Activated naive CD8-positive, alpha-beta T cell treated with anti-CD3 and anti-CD28 coated beads for 36 hours (primary cell): ENCODE measurements around the gene UBE2L3. TPM values are rescaled to one million over a fixed set of nuclear protein-coding genes. Genes with fewer than 3 reads are reported as not detected.
A peak's percentile ranks its signal among the peaks of the same experiment; 100 is the strongest.
"Not testable (repeated sequence)": the region's sequence is repeated elsewhere in the genome, so short reads cannot be mapped to it uniquely, and the experiment has no call there.

Experiments
- DNase-seq: peaks from one replicate; pipeline ENCODE4 v3.0.0; 2021
- H3K27ac Mint-ChIP-seq: one replicate; pipeline ENCODE4 v1.8.0; 2022; ENCODE audit warnings: mild to moderate bottlenecking, moderate library complexity, mixed read lengths
- H3K27me3 Mint-ChIP-seq: one replicate; pipeline ENCODE4 v1.8.0; 2022; ENCODE audit warnings: mild to moderate bottlenecking, mixed read lengths
- H3K36me3 Mint-ChIP-seq: one replicate; pipeline ENCODE4 v1.8.0; 2021; ENCODE audit warnings: mild to moderate bottlenecking, mixed read lengths
- H3K4me1 Mint-ChIP-seq: one replicate; pipeline ENCODE4 v1.8.0; 2021; ENCODE audit warnings: mixed read lengths
- H3K4me3 Mint-ChIP-seq: one replicate; pipeline ENCODE4 v1.8.0; 2022; ENCODE audit warnings: mild to moderate bottlenecking, moderate library complexity, mixed read lengths
- H3K9me3 Mint-ChIP-seq: one replicate; pipeline ENCODE4 v1.8.0; 2022; ENCODE audit warnings: mixed read lengths
- total RNA-seq, 2 experiments: library from RNA; stranded (reverse); gene quantifications; one replicate each; pipeline ENCODE4 v1.2.3, GENCODE V29; 2021

The UBE2L3 gene
- total RNA-seq, 2 experiments from 2014 or later: 70.0 to 72.9 TPM

- Mint-ChIP-seq H3K36me3 (peaks cover 6% of the 10 kb centered on the region), H3K4me3 (no peak overlapping the region), H3K27ac (peak overlapping the region; percentile 88), H3K4me1 (peaks cover 42% of the 10 kb centered on the region), H3K9me3 (no peaks in the 10 kb centered on the region), H3K27me3 (no peaks in the 10 kb centered on the region)
- DNase-seq: peak; percentile 55
These were observed 20.5 kb downstream of the UBE2L3 start for GRCh38 chr22:21587803-21588611.

GRCh38 chr22:21589396-21589795 is 21.9 kb downstream of the UBE2L3 start:
- H3K9me3 Mint-ChIP-seq: no peaks in the 10 kb centered on the region
- H3K27me3 Mint-ChIP-seq: no peaks in the 10 kb centered on the region
- H3K36me3 Mint-ChIP-seq: peaks cover 19% of the 10 kb centered on the region
- H3K27ac Mint-ChIP-seq: no peak overlapping the region
- no peak overlapping the region for H3K4me3 Mint-ChIP-seq
- no peak for DNase-seq
- peaks cover 43% of the 10 kb centered on the region for H3K4me1 Mint-ChIP-seq

- no peaks in the 10 kb centered on the region for H3K9me3 Mint-ChIP-seq
- H3K27me3 Mint-ChIP-seq: no peaks in the 10 kb centered on the region
- H3K4me1 Mint-ChIP-seq: peaks cover 34% of the 10 kb centered on the region
- H3K27ac Mint-ChIP-seq: peak overlapping the region; percentile 67
- peaks cover 29% of the 10 kb centered on the region for H3K36me3 Mint-ChIP-seq
- H3K4me3 Mint-ChIP-seq: no peak overlapping the region
- no peak for DNase-seq
These were observed 23.5 kb downstream of the UBE2L3 start for GRCh38 chr22:21590809-21591641.

GRCh38 chr22:21591695-21592094 is 24.2 kb downstream of the UBE2L3 start:
- peaks cover 34% of the 10 kb centered on the region for H3K36me3 Mint-ChIP-seq
- H3K9me3 Mint-ChIP-seq: no peaks in the 10 kb centered on the region
- peaks cover 34% of the 10 kb centered on the region for H3K4me1 Mint-ChIP-seq
- no peak for DNase-seq
- H3K4me3 Mint-ChIP-seq: no peak overlapping the region
- no peaks in the 10 kb centered on the region for H3K27me3 Mint-ChIP-seq
- H3K27ac Mint-ChIP-seq: peak overlapping the region; percentile 31

- no peak for DNase-seq
- Mint-ChIP-seq H3K9me3 (no peaks in the 10 kb centered on the region), H3K4me3 (no peak overlapping the region), H3K27ac (no peak overlapping the region), H3K4me1 (peaks cover 32% of the 10 kb centered on the region), H3K36me3 (peaks cover 35% of the 10 kb centered on the region), H3K27me3 (no peaks in the 10 kb centered on the region)
These were observed 24.9 kb downstream of the UBE2L3 start for GRCh38 chr22:21592422-21592821.

GRCh38 chr22:21593406-21594232 is 26.1 kb downstream of the UBE2L3 start:
- Mint-ChIP-seq H3K4me3 (no peak overlapping the region), H3K27ac (no peak overlapping the region)
- DNase-seq: no peak

GRCh38 chr22:21594865-21595452 is 27.4 kb downstream of the UBE2L3 start:
- peaks cover 29% of the 10 kb centered on the region for H3K4me1 Mint-ChIP-seq
- H3K27ac Mint-ChIP-seq: no peak overlapping the region

More at GRCh38 chr22:21593406-21594232, 26.1 kb downstream of the UBE2L3 start:
- H3K4me1 Mint-ChIP-seq: peaks cover 26% of the 10 kb centered on the region
- peaks cover 39% of the 10 kb centered on the region for H3K36me3 Mint-ChIP-seq
- no peaks in the 10 kb centered on the region for H3K9me3 Mint-ChIP-seq
- no peaks in the 10 kb centered on the region for H3K27me3 Mint-ChIP-seq

GRCh38 chr22:21596356-21597135 is 29.0 kb downstream of the UBE2L3 start:
- H3K4me3 Mint-ChIP-seq, H3K9me3 Mint-ChIP-seq, H3K27ac Mint-ChIP-seq, H3K27me3 Mint-ChIP-seq, DNase-seq: not testable (repeated sequence)
- Mint-ChIP-seq H3K4me1 (peaks cover 24% of the 10 kb centered on the region), H3K36me3 (peaks cover 45% of the 10 kb centered on the region)

More at GRCh38 chr22:21594865-21595452, 27.4 kb downstream of the UBE2L3 start:
- Mint-ChIP-seq H3K27me3 (no peaks in the 10 kb centered on the region), H3K36me3 (peaks cover 45% of the 10 kb centered on the region), H3K9me3 (no peaks in the 10 kb centered on the region), H3K4me3 (no peak overlapping the region)
- DNase-seq: no peak

GRCh38 chr22:21598302-21598701 is 30.8 kb downstream of the UBE2L3 start:
- H3K4me3 Mint-ChIP-seq: no peak overlapping the region
- H3K4me1 Mint-ChIP-seq: peaks cover 23% of the 10 kb centered on the region
- H3K27ac Mint-ChIP-seq: peak overlapping the region; percentile 66
- H3K36me3 Mint-ChIP-seq: peaks cover 46% of the 10 kb centered on the region
- no peaks in the 10 kb centered on the region for H3K9me3 Mint-ChIP-seq
- no peaks in the 10 kb centered on the region for H3K27me3 Mint-ChIP-seq
- no peak for DNase-seq

- peaks cover 20% of the 10 kb centered on the region for H3K4me1 Mint-ChIP-seq
- no peak overlapping the region for H3K4me3 Mint-ChIP-seq
- H3K36me3 Mint-ChIP-seq: peaks cover 36% of the 10 kb centered on the region
- peak overlapping the region; percentile 51 for H3K27ac Mint-ChIP-seq
- H3K9me3 Mint-ChIP-seq: no peaks in the 10 kb centered on the region
- no peak for DNase-seq
- no peaks in the 10 kb centered on the region for H3K27me3 Mint-ChIP-seq
These were observed 31.8 kb downstream of the UBE2L3 start for GRCh38 chr22:21599053-21599893.

GRCh38 chr22:21602579-21602978 is 35.1 kb downstream of the UBE2L3 start:
- H3K4me3 Mint-ChIP-seq: no peak overlapping the region
- no peak for DNase-seq
- H3K27me3 Mint-ChIP-seq: no peaks in the 10 kb centered on the region
- peaks cover 30% of the 10 kb centered on the region for H3K4me1 Mint-ChIP-seq
- no peak overlapping the region for H3K27ac Mint-ChIP-seq
- no peaks in the 10 kb centered on the region for H3K9me3 Mint-ChIP-seq
- H3K36me3 Mint-ChIP-seq: peaks cover 15% of the 10 kb centered on the region

- peaks cover 11% of the 10 kb centered on the region for H3K36me3 Mint-ChIP-seq
- no peaks in the 10 kb centered on the region for H3K27me3 Mint-ChIP-seq
- H3K27ac Mint-ChIP-seq: no peak overlapping the region
- no peak for DNase-seq
- peaks cover 27% of the 10 kb centered on the region for H3K4me1 Mint-ChIP-seq
- H3K4me3 Mint-ChIP-seq: no peak overlapping the region
- H3K9me3 Mint-ChIP-seq: no peaks in the 10 kb centered on the region
These were observed 36.5 kb downstream of the UBE2L3 start for GRCh38 chr22:21603973-21604372.

- Mint-ChIP-seq H3K4me1 (peaks cover 22% of the 10 kb centered on the region), H3K9me3 (no peaks in the 10 kb centered on the region), H3K36me3 (peaks cover 8% of the 10 kb centered on the region), H3K27ac (no peak overlapping the region), H3K27me3 (no peaks in the 10 kb centered on the region), H3K4me3 (no peak overlapping the region)
- no peak for DNase-seq
These were observed 38.5 kb downstream of the UBE2L3 start for GRCh38 chr22:21605887-21606564.
